Measurements from ENCODE around the gene GAGE10. TPM values are rescaled to one million over a fixed set of nuclear protein-coding genes. Genes with fewer than 3 reads are reported as not detected.

GAGE10 gene
- total RNA-seq, 1 donor from 2014 or later = not detected

DNA sequence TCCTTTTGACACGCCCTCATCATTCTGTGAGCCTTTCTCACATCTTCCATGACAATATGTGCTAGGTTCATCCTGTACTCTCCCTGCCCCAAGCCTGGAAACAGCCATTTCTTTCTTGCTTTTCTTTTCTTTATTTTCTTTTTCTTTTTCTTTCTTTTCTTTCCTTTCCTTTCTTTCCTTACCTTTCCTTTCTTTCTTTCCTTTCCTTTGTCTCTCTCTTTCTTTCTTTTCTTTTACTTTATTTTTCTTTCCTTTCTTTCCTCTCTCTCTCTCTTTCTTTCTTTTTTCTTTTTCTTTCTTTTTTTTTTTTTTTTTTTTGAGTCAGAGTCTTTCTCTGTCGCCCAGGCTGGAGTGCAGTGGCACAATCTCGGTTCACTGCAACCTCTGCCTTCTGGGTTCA lies 19.2 kb upstream of the GAGE10 start:
- POLR2A ChIA-PET = interaction anchor here (0.6 kb wide), 1 partner anchor 241 kb away, joined by 3 read pairs; the partner anchor contains the start of gene TFE3
- TF ChIP-seq, protein P1, sequence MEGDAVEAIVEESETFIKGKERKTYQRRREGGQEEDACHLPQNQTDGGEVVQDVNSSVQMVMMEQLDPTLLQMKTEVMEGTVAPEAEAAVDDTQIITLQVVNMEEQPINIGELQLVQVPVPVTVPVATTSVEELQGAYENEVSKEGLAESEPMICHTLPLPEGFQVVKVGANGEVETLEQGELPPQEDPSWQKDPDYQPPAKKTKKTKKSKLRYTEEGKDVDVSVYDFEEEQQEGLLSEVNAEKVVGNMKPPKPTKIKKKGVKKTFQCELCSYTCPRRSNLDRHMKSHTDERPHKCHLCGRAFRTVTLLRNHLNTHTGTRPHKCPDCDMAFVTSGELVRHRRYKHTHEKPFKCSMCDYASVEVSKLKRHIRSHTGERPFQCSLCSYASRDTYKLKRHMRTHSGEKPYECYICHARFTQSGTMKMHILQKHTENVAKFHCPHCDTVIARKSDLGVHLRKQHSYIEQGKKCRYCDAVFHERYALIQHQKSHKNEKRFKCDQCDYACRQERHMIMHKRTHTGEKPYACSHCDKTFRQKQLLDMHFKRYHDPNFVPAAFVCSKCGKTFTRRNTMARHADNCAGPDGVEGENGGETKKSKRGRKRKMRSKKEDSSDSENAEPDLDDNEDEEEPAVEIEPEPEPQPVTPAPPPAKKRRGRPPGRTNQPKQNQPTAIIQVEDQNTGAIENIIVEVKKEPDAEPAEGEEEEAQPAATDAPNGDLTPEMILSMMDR (IDR thresholded peaks at IDR 0.05) = no peak
- intact Hi-C loops (cut with micrococcal nuclease) = no loop called here
- ATAC-seq (ENCODE audit: low read depth) (no peak), DNase-seq (no peak)
- Mint-ChIP-seq H3K36me3 (ENCODE audit: low read depth) (no peaks in the 10 kb centered on the region), H3K4me1 (no peaks in the 10 kb centered on the region), H3K27ac (no peak overlapping the region), H3K27me3 (no peaks in the 10 kb centered on the region), H3K9me3 (no peaks in the 10 kb centered on the region), H3K4me3 (no peak overlapping the region)
- CTCF ChIA-PET = no interaction called here

DNA sequence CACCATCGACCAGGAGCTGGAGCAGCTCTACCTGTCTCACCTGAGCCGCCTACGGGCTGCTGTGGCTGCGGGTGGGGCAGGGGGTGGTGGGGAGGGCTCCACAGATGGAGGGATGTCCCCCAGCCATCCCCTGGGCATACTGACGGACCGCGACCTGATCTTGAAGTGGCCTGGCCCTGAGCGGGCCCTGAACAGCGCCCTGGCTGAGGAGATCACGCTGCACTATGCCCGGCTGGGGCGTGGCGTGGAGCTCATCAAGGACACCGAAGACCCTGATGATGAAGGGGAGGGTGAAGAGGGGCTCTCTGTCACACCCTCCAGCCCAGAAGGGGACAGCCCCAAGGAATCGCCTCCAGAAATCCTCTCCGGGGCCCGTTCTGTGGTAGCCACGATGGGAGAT lies 17.3 kb upstream of the GAGE10 start:
- DNase-seq (no peak), ATAC-seq (ENCODE audit: low read depth) (no peak)
- Mint-ChIP-seq H3K27ac (no peak overlapping the region), H3K27me3 (no peaks in the 10 kb centered on the region), H3K4me1 (no peaks in the 10 kb centered on the region), H3K9me3 (no peaks in the 10 kb centered on the region), H3K4me3 (no peak overlapping the region), H3K36me3 (ENCODE audit: low read depth) (no peaks in the 10 kb centered on the region)
- intact Hi-C loops (cut with micrococcal nuclease) = no loop called here
- ChIA-PET CTCF (no interaction called here), POLR2A (no interaction called here)
- TF ChIP-seq, protein P1 (IDR thresholded peaks at IDR 0.05) = no peak

DNA sequence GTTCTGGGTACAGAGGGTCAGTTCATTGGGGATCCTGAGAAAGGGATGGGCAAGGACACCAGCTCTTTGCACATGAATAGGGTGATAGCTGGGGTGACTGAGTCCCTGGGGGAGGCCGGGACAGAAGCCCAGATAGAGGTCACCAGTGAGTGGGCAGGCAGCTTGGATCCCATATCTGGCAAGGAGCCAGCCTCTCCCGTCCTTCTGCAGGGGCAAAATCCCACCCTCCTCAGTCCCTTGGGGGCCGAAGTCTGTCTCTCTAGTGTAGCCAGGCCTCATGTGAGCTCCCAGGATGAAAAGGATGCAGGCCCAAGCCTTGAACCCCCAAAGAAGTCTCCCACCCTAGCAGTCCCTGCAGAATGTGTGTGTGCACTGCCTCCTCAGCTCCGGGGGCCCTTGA lies 16.9 kb upstream of the GAGE10 start:
- intact Hi-C loops (cut with micrococcal nuclease) = no loop called here
- no peak overlapping the region for H3K27ac Mint-ChIP-seq
- H3K4me1 Mint-ChIP-seq = no peaks in the 10 kb centered on the region
- H3K36me3 Mint-ChIP-seq (ENCODE audit: low read depth) = no peaks in the 10 kb centered on the region
- no peak overlapping the region for H3K4me3 Mint-ChIP-seq
- no peak for DNase-seq
- TF ChIP-seq, protein P1 (IDR thresholded peaks at IDR 0.05) = no peak
- ATAC-seq (ENCODE audit: low read depth) = no peak
- ChIA-PET CTCF (no interaction called here), POLR2A (no interaction called here)
- H3K27me3 Mint-ChIP-seq = no peaks in the 10 kb centered on the region
- H3K9me3 Mint-ChIP-seq = no peaks in the 10 kb centered on the region

- no peak for DNase-seq
- H3K27ac Mint-ChIP-seq = no peak overlapping the region
- no peaks in the 10 kb centered on the region for H3K4me1 Mint-ChIP-seq
- ChIA-PET CTCF (no interaction called here), POLR2A (no interaction called here)
- H3K4me3 Mint-ChIP-seq = no peak overlapping the region
- intact Hi-C loops (cut with micrococcal nuclease) = no loop called here
- H3K27me3 Mint-ChIP-seq = no peaks in the 10 kb centered on the region
- no peak for ATAC-seq (ENCODE audit: low read depth)
- TF ChIP-seq, protein P1 (IDR thresholded peaks at IDR 0.05) = no peak
- H3K36me3 Mint-ChIP-seq (ENCODE audit: low read depth) = no peaks in the 10 kb centered on the region
- H3K9me3 Mint-ChIP-seq = no peaks in the 10 kb centered on the region
Measured at GRCh38 chrX:49287665-49288064, 15.8 kb upstream of the GAGE10 start.

- H3K4me1 Mint-ChIP-seq = no peaks in the 10 kb centered on the region
- no peak overlapping the region for H3K4me3 Mint-ChIP-seq
- intact Hi-C loops (cut with micrococcal nuclease) = no loop called here
- no peaks in the 10 kb centered on the region for H3K36me3 Mint-ChIP-seq (ENCODE audit: low read depth)
- TF ChIP-seq, protein P1 (IDR thresholded peaks at IDR 0.05) = no peak
- POLR2A ChIA-PET = no interaction called here
- H3K27ac Mint-ChIP-seq = no peak overlapping the region
- ATAC-seq (ENCODE audit: low read depth) = no peak
- CTCF ChIA-PET = no interaction called here
- DNase-seq = no peak
- H3K27me3 Mint-ChIP-seq = no peaks in the 10 kb centered on the region
- no peaks in the 10 kb centered on the region for H3K9me3 Mint-ChIP-seq
Measured at GRCh38 chrX:49290215-49290614, 13.2 kb upstream of the GAGE10 start.

Data from activated B cell treated with CpG ODN at 0.5 μM for 24 hours (primary cell).